GM19043 (cell line): Measurements from ENCODE around the gene RAD52.

Experiments used
- ATAC-seq: cut with Tn5 transposase; IDR thresholded peaks from one replicate; pipeline ENCODE4 v1.9.1; 2021; ENCODE audit warnings: low read depth; ENCODE audit not compliant: unreplicated experiment

Gene RAD52

GRCh38 chr12:880656-881055, 68.8 kb downstream of the RAD52 start:
- no peak for ATAC-seq

- no peak for ATAC-seq
Measured at GRCh38 chr12:879641-880040, 69.9 kb downstream of the RAD52 start.

GRCh38 chr12:873954-874353, 75.5 kb downstream of the RAD52 start:
- no peak for ATAC-seq

- no peak for ATAC-seq
Measured at GRCh38 chr12:870378-870777, 79.1 kb downstream of the RAD52 start.

GRCh38 chr12:868722-869121, 80.8 kb downstream of the RAD52 start:
- ATAC-seq: no peak

GRCh38 chr12:867905-868304, 81.6 kb downstream of the RAD52 start:
- no peak for ATAC-seq

GRCh38 chr12:865614-866013, 83.9 kb downstream of the RAD52 start:
- no peak for ATAC-seq

GRCh38 chr12:863285-863684, 86.2 kb downstream of the RAD52 start:
- no peak for ATAC-seq

GRCh38 chr12:862303-862911, 87.1 kb downstream of the RAD52 start:
- ATAC-seq: no peak
